ENCODE measurements around the gene FBXW8. TPM values are rescaled to one million over a fixed set of nuclear protein-coding genes. Genes with fewer than 3 reads are reported as not detected.

Gene FBXW8
- total RNA-seq, 4 donors from 2014 or later, result 7.8 to 29.9 (median 10.3) TPM

- H3K4me1 ChIP-seq, result no peaks in the 10 kb centered on the region
- peaks cover 0 to 10% (median 0%) of the 10 kb centered on the region in 4 donors for H3K36me3 ChIP-seq
- in situ Hi-C loops (cut with MboI; ENCODE audit: low pct_ligation_motif_present in 1 of 4, low pct_unique_long_range_greater_than_20kb in 1 of 4, low sequenced_read_pairs in 3 of 4) (no loop called here), intact Hi-C loops (cut with DNase I; ENCODE audit: low total_unique reads) (no loop called here)
- no peak for DNase-seq
- no peaks in the 10 kb centered on the region for H3K9me3 ChIP-seq
- no peak for TF ChIP-seq EP300 (IDR thresholded peaks at IDR 0.05; ENCODE audit: low read depth)
- no peak for TF ChIP-seq CTCF (IDR thresholded peaks at IDR 0.05)
- TF ChIP-seq POLR2A (IDR thresholded peaks at IDR 0.05), result no peak
- TF ChIP-seq POLR2AphosphoS5 (IDR thresholded peaks at IDR 0.05), result no peak
- WGBS, 2 donors (ENCODE audit: low coverage in 1 of 2), result 98% methylated on average over 6 to 8 of the region's 8 CpGs
- no peak overlapping the region for H3K4me3 ChIP-seq
- H3K27me3 ChIP-seq, result no peaks in the 10 kb centered on the region
- no peak overlapping the region for H3K27ac ChIP-seq
These were observed 93.2 kb downstream of the FBXW8 start for GRCh38 chr12:117003883-117004404.

DNA sequence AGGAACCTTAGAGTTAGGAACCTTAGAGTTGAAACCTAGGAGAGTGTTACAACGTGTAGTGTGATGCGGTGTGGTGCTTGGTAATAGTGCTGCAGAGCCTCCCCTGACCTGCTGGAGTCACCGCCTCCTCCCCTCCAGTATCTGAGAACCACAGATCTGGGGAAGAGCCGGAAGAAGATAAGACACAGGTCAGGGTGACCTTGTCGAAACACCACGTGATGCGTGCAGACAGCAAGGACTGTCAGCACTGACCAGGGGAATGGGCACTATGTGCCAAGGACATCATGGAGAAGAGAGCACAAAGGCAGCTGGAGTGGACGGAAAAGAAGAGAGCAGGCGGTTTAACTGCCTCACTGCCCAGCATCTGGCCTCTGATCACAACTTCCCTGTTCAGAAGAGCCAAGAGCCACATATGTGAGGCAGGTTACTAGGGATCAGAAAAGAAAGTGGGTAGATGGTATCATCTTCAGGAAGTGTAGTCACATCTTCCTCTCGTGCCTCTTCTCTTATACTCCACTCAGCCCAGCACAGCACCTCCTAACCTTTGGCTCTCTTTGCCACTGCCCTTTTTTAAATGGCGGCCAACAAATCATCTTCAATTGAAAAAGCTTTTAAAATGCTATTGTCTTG lies 94.8 kb downstream of the FBXW8 start:
- in situ Hi-C loops (cut with MboI; ENCODE audit: low pct_ligation_motif_present in 1 of 4, low pct_unique_long_range_greater_than_20kb in 1 of 4, low sequenced_read_pairs in 3 of 4), result no loop called here

DNA sequence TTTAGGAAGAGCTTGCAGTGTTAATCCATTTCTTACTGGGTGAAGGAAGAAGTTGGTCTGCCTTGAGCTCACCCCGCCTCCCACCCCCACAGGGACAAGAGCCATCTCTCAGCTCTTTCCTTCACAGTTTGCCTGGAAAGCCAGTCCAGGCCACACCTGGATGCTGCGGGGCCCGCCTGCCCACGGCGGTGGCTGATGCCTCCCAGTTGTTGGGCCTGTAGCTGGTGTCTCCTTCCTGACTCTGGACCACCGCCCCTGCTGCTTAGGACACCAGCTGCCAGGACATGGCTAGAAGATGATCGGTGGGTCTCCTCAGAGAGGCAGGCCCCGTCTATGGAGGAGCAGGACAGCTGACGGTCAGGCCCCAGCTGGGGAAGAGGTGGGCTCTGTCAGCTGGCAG lies 95.6 kb downstream of the FBXW8 start:
- TF ChIP-seq CTCF (IDR thresholded peaks at IDR 0.05) (no peak), POLR2AphosphoS5 (IDR thresholded peaks at IDR 0.05) (no peak), POLR2A (IDR thresholded peaks at IDR 0.05) (no peak), EP300 (IDR thresholded peaks at IDR 0.05; ENCODE audit: low read depth) (no peak)
- Histone ChIP-seq H3K27me3 (no peaks in the 10 kb centered on the region), H3K4me1 (no peaks in the 10 kb centered on the region), H3K27ac (no peak overlapping the region), H3K36me3 (peaks cover 0 to 10% (median 0%) of the 10 kb centered on the region in 4 donors), H3K9me3 (no peaks in the 10 kb centered on the region), H3K4me3 (no peak overlapping the region)
- WGBS, 2 donors (ENCODE audit: low coverage in 1 of 2), result 91% methylated on average over 7 of the region's 9 CpGs; no CpG with 5 or more reads in 1 of the 2 donors
- in situ Hi-C loops (cut with MboI; ENCODE audit: low pct_ligation_motif_present in 1 of 4, low pct_unique_long_range_greater_than_20kb in 1 of 4, low sequenced_read_pairs in 3 of 4) (no loop called here), intact Hi-C loops (cut with DNase I; ENCODE audit: low total_unique reads) (no loop called here)
- no peak for DNase-seq

More for the DNA sequence above, 94.8 kb downstream of the FBXW8 start:
- Histone ChIP-seq H3K9me3 (no peaks in the 10 kb centered on the region), H3K36me3 (peaks cover 0 to 10% (median 0%) of the 10 kb centered on the region in 4 donors), H3K4me3 (no peak overlapping the region), H3K27ac (no peak overlapping the region), H3K27me3 (no peaks in the 10 kb centered on the region), H3K4me1 (no peaks in the 10 kb centered on the region)
- TF ChIP-seq POLR2A (IDR thresholded peaks at IDR 0.05) (no peak), CTCF (IDR thresholded peaks at IDR 0.05) (no peak), POLR2AphosphoS5 (IDR thresholded peaks at IDR 0.05) (no peak), EP300 (IDR thresholded peaks at IDR 0.05; ENCODE audit: low read depth) (no peak)
- WGBS, 2 donors (ENCODE audit: low coverage in 1 of 2), result 90 to 93% methylated on average over 2 to 11 of the region's 11 CpGs
- intact Hi-C loops (cut with DNase I; ENCODE audit: low total_unique reads), result no loop called here
- DNase-seq, result no peak

DNA sequence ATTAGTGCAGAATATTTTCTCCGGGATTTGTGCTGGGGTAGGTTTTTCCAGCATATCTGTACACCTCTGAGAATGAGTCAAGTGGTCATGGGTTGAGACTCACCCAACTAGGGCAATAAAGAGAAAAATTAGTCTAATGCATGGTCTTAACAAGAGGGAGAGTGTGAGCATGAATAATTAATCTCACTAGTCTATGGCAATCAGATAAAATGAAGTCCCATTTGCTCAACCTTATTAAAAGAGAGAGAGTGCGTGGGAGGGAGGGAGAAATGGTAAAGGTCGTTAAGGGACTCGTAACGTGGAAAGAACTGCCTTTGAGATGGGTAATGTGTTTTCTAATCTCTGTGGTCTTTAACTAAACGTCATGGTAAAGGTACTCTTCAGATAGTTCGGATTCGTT lies 96.8 kb downstream of the FBXW8 start:
- Histone ChIP-seq H3K4me3 (no peak overlapping the region), H3K4me1 (no peaks in the 10 kb centered on the region), H3K27me3 (no peaks in the 10 kb centered on the region), H3K27ac (no peak overlapping the region), H3K9me3 (no peaks in the 10 kb centered on the region), H3K36me3 (peaks cover 0 to 10% (median 0%) of the 10 kb centered on the region in 4 donors)
- TF ChIP-seq CTCF (IDR thresholded peaks at IDR 0.05) (no peak), POLR2A (IDR thresholded peaks at IDR 0.05) (no peak), EP300 (IDR thresholded peaks at IDR 0.05; ENCODE audit: low read depth) (no peak), POLR2AphosphoS5 (IDR thresholded peaks at IDR 0.05) (no peak)
- 77 to 85% methylated on average over 8 of the region's 8 CpGs for WGBS, 2 donors (ENCODE audit: low coverage in 1 of 2)
- in situ Hi-C loops (cut with MboI; ENCODE audit: low pct_ligation_motif_present in 1 of 4, low pct_unique_long_range_greater_than_20kb in 1 of 4, low sequenced_read_pairs in 3 of 4) (no loop called here), intact Hi-C loops (cut with DNase I; ENCODE audit: low total_unique reads) (no loop called here)
- no peak for DNase-seq

Data from transverse colon (tissue), 4 donors.